Caco-2 (cell line): ENCODE measurements around the gene WNT7A. TPM values are rescaled to one million over a fixed set of nuclear protein-coding genes. Genes with fewer than 3 reads are reported as not detected.

ENCODE experiments used
- BruUV-seq: library from RNA; stranded (reverse); fragments of 400-500 nt; replicated peaks from 2 replicates; lab custom pipeline; 2021; lab: Mats Ljungman, UMichigan
- CTCF ChIA-PET: fragments of 300-600 bp; sonication (Branson Sonifier 250); formaldehyde crosslinking; loops from one replicate; lab custom pipeline; 2022; ENCODE audit warnings: antibody characterized with exemption; lab: Charles Lee
- POLR2A ChIA-PET: fragments of 300-600 bp; sonication (Branson Sonifier 250); formaldehyde crosslinking; loops from one replicate; lab custom pipeline; 2022; ENCODE audit warnings: antibody characterized with exemption; lab: Charles Lee
- DNase-seq, 2 experiments: peaks; one replicate each; pipeline versions ENCODE4 v3.0.0 to v3.0.0-alpha.2; 2020 to 2022
- H3K27me3 ChIP-seq: replicated peaks from 2 replicates; pipeline ENCODE4 v1.6.0; 2011; ENCODE audit warnings: low read length; ENCODE audit not compliant: control insufficient read depth, insufficient read depth
- H3K36me3 ChIP-seq: 2 replicates; pipeline ENCODE4 v1.5.1; 2011; ENCODE audit warnings: low read length; ENCODE audit not compliant: control insufficient read depth, insufficient read depth
- H3K4me1 ChIP-seq: fragments of 250-450 bp; sonication (Bioruptor Pico); 2 replicates; pipeline ENCODE4 v1.5.1; 2020; ENCODE audit warnings: mild to moderate bottlenecking
- H3K4me3 ChIP-seq: 2 replicates; pipeline ENCODE4 v1.5.1; 2011; ENCODE audit warnings: low read depth, mild to moderate bottlenecking, control low read depth, low read length
- H3K9me3 ChIP-seq: fragments of 250-450 bp; sonication (Bioruptor Pico); 2 replicates; pipeline ENCODE4 v1.5.1; 2020; ENCODE audit warnings: mild to moderate bottlenecking, moderate library complexity
- H3K27ac Mint-ChIP-seq: one replicate; pipeline ENCODE4 v1.8.0; 2022; ENCODE audit warnings: mixed read lengths; ENCODE audit not compliant: unreplicated experiment
- H3K27me3 Mint-ChIP-seq: one replicate; pipeline ENCODE4 v1.8.0; 2022; ENCODE audit warnings: mixed read lengths; ENCODE audit not compliant: insufficient read depth, unreplicated experiment
- H3K36me3 Mint-ChIP-seq: one replicate; pipeline ENCODE4 v1.8.0; 2022; ENCODE audit warnings: mild to moderate bottlenecking, mixed read lengths; ENCODE audit not compliant: insufficient read depth, unreplicated experiment
- H3K4me1 Mint-ChIP-seq: one replicate; pipeline ENCODE4 v1.8.0; 2022; ENCODE audit warnings: low read depth, mixed read lengths; ENCODE audit not compliant: unreplicated experiment
- H3K4me3 Mint-ChIP-seq: one replicate; pipeline ENCODE4 v1.8.0; 2022; ENCODE audit warnings: mild to moderate bottlenecking, moderate library complexity, mixed read lengths; ENCODE audit not compliant: unreplicated experiment
- H3K9me3 Mint-ChIP-seq: one replicate; pipeline ENCODE4 v1.8.0; 2022; ENCODE audit warnings: mixed read lengths; ENCODE audit not compliant: unreplicated experiment
- intact Hi-C: fragments of 100-400 bp; cut with micrococcal nuclease; formaldehyde crosslinking; loops from one replicate; pipeline ENCODE4 v1.10.0; 2022; ENCODE audit not compliant: unreplicated experiment
- total RNA-seq: library from RNA; stranded (reverse); gene quantifications from 2 replicates; pipeline ENCODE4 v1.2.3, GENCODE V29; 2022
- TF ChIP-seq, protein P1 (sequence below), 2 experiments: fragments of 200-600 bp in 1 of 2; IDR thresholded peaks; 1 replicate in 1 of 2; 2 replicates in 1 of 2; pipeline versions ENCODE4 v1.5.1 to v1.8.0; 2011 to 2022; ENCODE audit warnings: antibody characterized with exemption in 1 of 2, control low read depth in 1 of 2, inconsistent platforms in 1 of 2, low read depth in 1 of 2, low read length in 1 of 2, mild to moderate bottlenecking in 1 of 2, moderate library complexity in 1 of 2; ENCODE audit not compliant: insufficient read depth in 1 of 2, severe bottlenecking in 1 of 2, unreplicated experiment in 1 of 2

Gene WNT7A
- total RNA-seq, 1 experiment from 2014 or later, result 1.1 TPM

DNA sequence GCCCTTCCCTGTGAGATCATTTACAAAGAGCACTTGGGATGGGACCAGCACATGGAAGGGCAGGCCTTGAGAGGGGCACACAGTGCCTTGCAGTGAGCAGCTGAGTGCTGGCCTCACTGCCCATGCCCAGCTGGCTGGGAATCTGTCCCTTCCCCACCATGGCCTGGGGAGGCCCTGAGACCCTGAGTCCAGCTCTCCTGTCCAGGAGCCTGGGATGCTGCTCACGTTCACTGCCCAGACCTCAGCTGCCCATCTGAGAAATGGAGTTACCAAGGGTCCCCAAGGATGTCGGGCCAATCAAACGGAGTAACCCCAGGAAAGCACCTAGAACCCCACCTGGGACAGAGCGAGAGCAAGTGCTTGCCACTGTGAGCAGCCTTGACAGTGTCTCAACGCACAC is 35.6 kb downstream of the WNT7A start:
- Histone ChIP-seq H3K27me3 (no peaks in the 10 kb centered on the region), H3K9me3 (no peaks in the 10 kb centered on the region), H3K4me3 (no peak overlapping the region), H3K4me1 (peaks cover 7% of the 10 kb centered on the region; the same call in 1 of the 2 replicates), H3K36me3 (no peaks in the 10 kb centered on the region)
- CTCF ChIA-PET, result no interaction called here
- no peaks in the 10 kb centered on the region for H3K9me3 Mint-ChIP-seq
- no TSS peak for BruUV-seq
- no peak overlapping the region for H3K4me3 Mint-ChIP-seq
- no peak overlapping the region for H3K27ac Mint-ChIP-seq
- POLR2A ChIA-PET, result no interaction called here
- H3K36me3 Mint-ChIP-seq, result no peaks in the 10 kb centered on the region
- peaks cover 2% of the 10 kb centered on the region for H3K4me1 Mint-ChIP-seq
- intact Hi-C loops, result no loop called here
- no peak for DNase-seq
- TF ChIP-seq, protein P1, sequence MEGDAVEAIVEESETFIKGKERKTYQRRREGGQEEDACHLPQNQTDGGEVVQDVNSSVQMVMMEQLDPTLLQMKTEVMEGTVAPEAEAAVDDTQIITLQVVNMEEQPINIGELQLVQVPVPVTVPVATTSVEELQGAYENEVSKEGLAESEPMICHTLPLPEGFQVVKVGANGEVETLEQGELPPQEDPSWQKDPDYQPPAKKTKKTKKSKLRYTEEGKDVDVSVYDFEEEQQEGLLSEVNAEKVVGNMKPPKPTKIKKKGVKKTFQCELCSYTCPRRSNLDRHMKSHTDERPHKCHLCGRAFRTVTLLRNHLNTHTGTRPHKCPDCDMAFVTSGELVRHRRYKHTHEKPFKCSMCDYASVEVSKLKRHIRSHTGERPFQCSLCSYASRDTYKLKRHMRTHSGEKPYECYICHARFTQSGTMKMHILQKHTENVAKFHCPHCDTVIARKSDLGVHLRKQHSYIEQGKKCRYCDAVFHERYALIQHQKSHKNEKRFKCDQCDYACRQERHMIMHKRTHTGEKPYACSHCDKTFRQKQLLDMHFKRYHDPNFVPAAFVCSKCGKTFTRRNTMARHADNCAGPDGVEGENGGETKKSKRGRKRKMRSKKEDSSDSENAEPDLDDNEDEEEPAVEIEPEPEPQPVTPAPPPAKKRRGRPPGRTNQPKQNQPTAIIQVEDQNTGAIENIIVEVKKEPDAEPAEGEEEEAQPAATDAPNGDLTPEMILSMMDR (IDR thresholded peaks at IDR 0.05; ENCODE audit: insufficient read depth in 1 of 2, low read depth in 1 of 2, low read length in 1 of 2, severe bottlenecking in 1 of 2, unreplicated experiment in 1 of 2), result no peak
- H3K27me3 Mint-ChIP-seq, result peaks cover 2% of the 10 kb centered on the region

DNA sequence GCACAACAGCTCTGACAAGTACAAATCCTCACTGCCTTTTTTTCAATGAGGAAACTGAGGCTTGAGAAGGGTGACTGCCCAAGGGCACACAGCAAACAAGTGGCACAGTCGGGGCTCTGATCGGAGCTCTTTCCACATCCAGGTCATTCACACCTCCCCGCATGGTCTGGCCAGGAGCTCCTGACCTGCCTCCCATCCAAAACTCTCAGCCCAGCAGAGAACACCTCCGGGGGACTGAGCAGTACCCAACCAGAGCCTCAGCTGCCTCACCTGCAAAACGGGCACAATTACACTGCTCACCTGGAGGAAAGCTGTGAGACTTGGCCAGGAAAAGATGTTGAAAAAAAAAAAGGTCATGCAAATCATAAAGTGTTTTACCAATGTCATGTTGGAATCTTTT is 36.5 kb downstream of the WNT7A start:
- no TSS peak for BruUV-seq
- H3K9me3 Mint-ChIP-seq, result no peaks in the 10 kb centered on the region
- POLR2A ChIA-PET, result no interaction called here
- DNase-seq, result no peak
- peaks cover 2% of the 10 kb centered on the region for H3K27me3 Mint-ChIP-seq
- CTCF ChIA-PET, result no interaction called here
- TF ChIP-seq, protein P1 (IDR thresholded peaks at IDR 0.05; ENCODE audit: insufficient read depth in 1 of 2, low read depth in 1 of 2, low read length in 1 of 2, severe bottlenecking in 1 of 2, unreplicated experiment in 1 of 2), result no peak
- no peaks in the 10 kb centered on the region for H3K36me3 ChIP-seq
- no peaks in the 10 kb centered on the region for H3K36me3 Mint-ChIP-seq
- H3K4me3 Mint-ChIP-seq, result no peak overlapping the region
- H3K4me1 Mint-ChIP-seq, result no peaks in the 10 kb centered on the region
- intact Hi-C loops, result no loop called here
- no peaks in the 10 kb centered on the region for H3K9me3 ChIP-seq
- H3K27me3 ChIP-seq, result no peaks in the 10 kb centered on the region
- peaks cover 4% of the 10 kb centered on the region; the same call in 1 of the 2 replicates for H3K4me1 ChIP-seq
- H3K27ac Mint-ChIP-seq, result no peak overlapping the region
- no peak overlapping the region for H3K4me3 ChIP-seq

DNA sequence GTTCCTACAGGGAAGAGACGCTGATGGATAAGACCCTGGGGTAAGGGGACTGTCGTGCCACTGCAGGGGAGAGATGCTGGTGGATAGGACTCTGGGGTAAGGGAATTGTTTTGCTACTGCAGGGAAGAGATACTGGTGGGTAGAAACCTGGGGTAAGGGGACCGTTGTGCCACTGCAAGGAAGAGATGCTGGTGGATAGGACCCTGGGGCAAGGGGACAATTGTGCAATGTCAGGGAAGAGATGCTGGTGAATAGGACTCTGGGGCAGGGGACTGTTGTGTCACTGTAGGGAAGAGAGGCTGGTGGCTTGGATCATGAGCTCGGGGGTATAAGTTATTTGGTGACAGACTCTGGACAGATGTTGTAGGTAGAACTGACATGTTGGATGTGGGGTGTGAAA is 37.6 kb downstream of the WNT7A start:
- POLR2A ChIA-PET, result no interaction called here
- H3K4me3 ChIP-seq, result no peak overlapping the region
- Mint-ChIP-seq H3K9me3 (no peaks in the 10 kb centered on the region), H3K4me3 (no peak overlapping the region), H3K27me3 (peaks cover 2% of the 10 kb centered on the region), H3K27ac (no peak overlapping the region), H3K4me1 (no peaks in the 10 kb centered on the region), H3K36me3 (no peaks in the 10 kb centered on the region)
- intact Hi-C loops, result no loop called here
- H3K27me3 ChIP-seq, result no peaks in the 10 kb centered on the region
- H3K4me1 ChIP-seq, result no peaks in the 10 kb centered on the region
- TF ChIP-seq, protein P1 (IDR thresholded peaks at IDR 0.05; ENCODE audit: insufficient read depth in 1 of 2, low read depth in 1 of 2, low read length in 1 of 2, severe bottlenecking in 1 of 2, unreplicated experiment in 1 of 2), result no peak
- no peak for DNase-seq
- no peaks in the 10 kb centered on the region for H3K36me3 ChIP-seq
- no peaks in the 10 kb centered on the region for H3K9me3 ChIP-seq
- CTCF ChIA-PET, result no interaction called here
- BruUV-seq, result no TSS peak
